HepG2 (cell line): ENCODE measurements around the gene SELENOV. TPM values are rescaled to one million over a fixed set of nuclear protein-coding genes. Genes with fewer than 3 reads are reported as not detected.

Source experiments
- ATF2 ChIP-seq: sonication (generic); formaldehyde crosslinking; IDR thresholded peaks from 2 replicates; pipeline ENCODE4 v1.4.0; 2020; ENCODE audit warnings: missing genetic modification reagents
- FIP1L1 ChIP-seq: fragments of 200-400 bp; formaldehyde crosslinking; IDR thresholded peaks from 2 replicates; pipeline ENCODE4 v1.6.1; 2018; ENCODE audit warnings: low read depth, mild to moderate bottlenecking, low read length, moderate library complexity, borderline replicate concordance; ENCODE audit not compliant: insufficient read depth
- KDM3A ChIP-seq: IDR thresholded peaks from 2 replicates; pipeline ENCODE4 v1.6.1; 2018; ENCODE audit warnings: low read depth, missing compliant biosample characterization
- SNAPC4 ChIP-seq: sonication (generic); formaldehyde crosslinking; IDR thresholded peaks from 2 replicates; pipeline ENCODE4 v1.4.0; 2020; ENCODE audit warnings: mild to moderate bottlenecking, missing genetic modification reagents
- WIZ ChIP-seq: sonication (generic); formaldehyde crosslinking; IDR thresholded peaks from 2 replicates; pipeline ENCODE4 v1.5.1; 2020; ENCODE audit warnings: mild to moderate bottlenecking, missing genetic modification reagents
- XRCC5 ChIP-seq: fragments of 200-400 bp; formaldehyde crosslinking; optimal IDR thresholded peaks from 2 replicates; pipeline ENCODE3; 2017; ENCODE audit warnings: mild to moderate bottlenecking, low read length
- YEATS4 ChIP-seq: sonication (generic); formaldehyde crosslinking; IDR thresholded peaks from 2 replicates; pipeline ENCODE4 v1.4.0; 2020; ENCODE audit warnings: missing genetic modification reagents, borderline replicate concordance
- ZFY ChIP-seq: sonication (generic); formaldehyde crosslinking; IDR thresholded peaks from 2 replicates; pipeline ENCODE4 v1.4.0; 2020; ENCODE audit warnings: missing genetic modification reagents
- ZNF234 ChIP-seq: sonication (generic); formaldehyde crosslinking; conservative IDR thresholded peaks from 2 replicates; pipeline ENCODE4 v1.5.1; 2020; ENCODE audit warnings: mild to moderate bottlenecking, missing genetic modification reagents
- ZNF501 ChIP-seq: sonication (generic); formaldehyde crosslinking; IDR thresholded peaks from 2 replicates; pipeline ENCODE4 v1.5.1; 2020; ENCODE audit warnings: mild to moderate bottlenecking, moderate library complexity, missing genetic modification reagents
- ZNF687 ChIP-seq: sonication (generic); formaldehyde crosslinking; IDR thresholded peaks from 2 replicates; pipeline ENCODE4 v1.5.1; 2020; ENCODE audit warnings: mild to moderate bottlenecking, missing genetic modification reagents, moderate library complexity
- ZNF691 ChIP-seq: sonication (generic); formaldehyde crosslinking; IDR thresholded peaks from 2 replicates; pipeline ENCODE4 v1.4.0; 2020; ENCODE audit warnings: missing genetic modification reagents, low read depth, mild to moderate bottlenecking, borderline replicate concordance
- ZNF800 ChIP-seq: sonication (generic); formaldehyde crosslinking; IDR thresholded peaks from 2 replicates; pipeline ENCODE4 v1.4.0; 2020; ENCODE audit warnings: missing genetic modification reagents
- ZSCAN9 ChIP-seq: IDR thresholded peaks from 2 replicates; pipeline ENCODE4 v1.6.1; 2016; ENCODE audit warnings: borderline replicate concordance
- polyA plus RNA-seq, 8 experiments: library from polyadenylated mRNA; depleted of rRNA in 3 of 8; stranded (reverse) in 7 of 8; unstranded in 1 of 8; fragments of >200 nt; fragmentation: Illumina TruSeq in 4 of 8; extraction: Trizol in 4 of 8; gene quantifications; 2 replicates each; pipeline versions ENCODE4 v1.2.1 to v1.2.3, GENCODE V29; 2011 to 2016; ENCODE audit warnings: low read depth in 4 of 8, missing spikeins in 1 of 8, mixed read lengths in 1 of 8; ENCODE audit not compliant: insufficient read depth in 1 of 8
- total RNA-seq, 5 experiments: library from RNA; depleted of rRNA; stranded (reverse); fragments of >200 nt; fragmentation: Illumina TruSeq; extraction: Trizol; gene quantifications; 2 replicates each; pipeline ENCODE4 v1.2.3, GENCODE V29; 2016; ENCODE audit warnings: low read depth in 1 of 5

The SELENOV gene
- total and polyA plus RNA-seq, 2 of the 13 experiments (the other 11 are each of a cell fraction or from before 2014, with no cell fraction given) = not detected

GRCh38 chr19:39497996-39498797 lies 16.7 kb upstream of the SELENOV start (continued):
- TF ChIP-seq ZNF687 (CRISPR knock-in tag) = peak; percentile 70
- 0 out of 2 replicates have a peak, but pooled peaks have one; percentile 48 for TF ChIP-seq KDM3A (CRISPR knock-in tag)
- TF ChIP-seq ZNF800 (CRISPR knock-in tag) = peak; percentile 81
- no peak for TF ChIP-seq FIP1L1
- no peak for TF ChIP-seq ZFY (CRISPR knock-in tag)
- TF ChIP-seq ZNF691 (CRISPR knock-in tag) = no peak
- 0 out of 2 replicates have a peak, but pooled peaks have one; percentile 44 for TF ChIP-seq ZNF234 (CRISPR knock-in tag)
- peak; percentile 47 for TF ChIP-seq XRCC5
- TF ChIP-seq ATF2 = 0 out of 2 replicates have a peak, but pooled peaks have one; percentile 36
- TF ChIP-seq WIZ = no peak
- TF ChIP-seq ZNF501 (CRISPR knock-in tag) = 0 out of 2 replicates have a peak, but pooled peaks have one; percentile 27
- TF ChIP-seq ZSCAN9 (CRISPR knock-in tag) = 0 out of 2 replicates have a peak, but pooled peaks have one; percentile 24
- TF ChIP-seq SNAPC4 (CRISPR knock-in tag) = peak; percentile 67; the same call in 1 of the 2 replicates
- TF ChIP-seq YEATS4 (CRISPR knock-in tag) = no peak
